ENCODE measurements around the gene ANKRD29. TPM values are rescaled to one million over a fixed set of nuclear protein-coding genes. Genes with fewer than 3 reads are reported as not detected.

The ANKRD29 gene
- total RNA-seq, 1 experiment from 2014 or later: 8.2 TPM

DNA sequence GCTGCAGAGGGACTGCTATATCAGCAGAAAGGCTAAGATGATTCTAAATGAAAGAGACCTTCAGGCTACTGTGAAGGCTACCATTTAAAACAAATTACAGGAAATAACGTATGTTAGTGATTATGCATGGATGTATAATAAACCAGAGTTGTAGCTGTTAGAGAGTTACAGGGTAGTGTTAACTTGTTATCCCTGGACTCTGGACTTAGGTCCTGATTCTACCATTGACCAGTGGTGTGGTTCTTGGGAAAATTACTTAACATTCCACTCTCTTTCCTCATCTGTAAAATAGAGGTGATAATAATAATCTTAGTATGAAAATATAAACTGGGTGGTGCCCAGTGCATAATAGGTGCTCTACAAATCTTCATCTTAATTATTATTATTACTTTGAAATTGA is 48.7 kb upstream of the ANKRD29 start:
- H3K4me3 Mint-ChIP-seq (ENCODE audit: unreplicated experiment): no peak overlapping the region
- H3K9me3 Mint-ChIP-seq (ENCODE audit: unreplicated experiment): no peaks in the 10 kb centered on the region
- Histone ChIP-seq H3K9me3 (no peaks in the 10 kb centered on the region), H3K4me3 (ENCODE audit: low read depth, low read length) (no peak overlapping the region), H3K4me1 (peaks cover 15% of the 10 kb centered on the region), H3K36me3 (ENCODE audit: control insufficient read depth, insufficient read depth, low read length) (no peaks in the 10 kb centered on the region), H3K27me3 (replicated peaks; ENCODE audit: control insufficient read depth, insufficient read depth, low read length) (no peaks in the 10 kb centered on the region)
- peaks cover 11% of the 10 kb centered on the region for H3K4me1 Mint-ChIP-seq (ENCODE audit: low read depth, unreplicated experiment)
- intact Hi-C loops (cut with micrococcal nuclease; ENCODE audit: unreplicated experiment): no loop called here
- ChIA-PET POLR2A (no interaction called here), CTCF (interaction anchor here (1.0 kb wide), 1 partner anchor 8 kb away, joined by 3 read pairs; no protein-coding TSS in a partner anchor)
- no TSS peak for BruUV-seq (replicated peaks)
- DNase-seq: no peak
- no peak overlapping the region for H3K27ac Mint-ChIP-seq (ENCODE audit: unreplicated experiment)
- no peaks in the 10 kb centered on the region for H3K27me3 Mint-ChIP-seq (ENCODE audit: insufficient read depth, unreplicated experiment)
- no peak for TF ChIP-seq CTCF (IDR thresholded peaks at IDR 0.05; ENCODE audit: insufficient read depth in 1 of 2, low read depth in 1 of 2, low read length in 1 of 2, severe bottlenecking in 1 of 2, unreplicated experiment in 1 of 2)
- peaks cover 25% of the 10 kb centered on the region for H3K36me3 Mint-ChIP-seq (ENCODE audit: insufficient read depth, unreplicated experiment)

DNA sequence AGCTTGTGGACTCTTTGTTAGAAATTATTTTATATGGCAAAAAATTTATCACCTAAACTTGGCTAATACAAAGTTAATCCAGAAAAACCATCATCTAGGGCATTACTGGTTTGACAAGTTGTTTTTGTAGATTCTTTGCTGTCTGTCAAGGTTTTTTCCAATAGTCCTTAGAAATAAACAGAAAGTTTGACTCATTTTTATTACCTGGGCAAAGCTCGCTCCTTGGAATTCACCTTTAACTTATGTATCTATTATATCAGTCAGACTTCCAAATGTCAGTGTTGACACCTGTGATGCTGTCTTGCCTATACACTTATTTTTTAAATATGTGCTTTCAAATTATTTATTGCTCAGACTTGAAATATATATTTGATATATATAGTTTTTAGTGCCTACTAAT is 48.2 kb upstream of the ANKRD29 start:
- TF ChIP-seq CTCF (IDR thresholded peaks at IDR 0.05; ENCODE audit: insufficient read depth in 1 of 2, low read depth in 1 of 2, low read length in 1 of 2, severe bottlenecking in 1 of 2, unreplicated experiment in 1 of 2): no peak
- no peak for DNase-seq
- peaks cover 25% of the 10 kb centered on the region for H3K36me3 Mint-ChIP-seq (ENCODE audit: insufficient read depth, unreplicated experiment)
- no peaks in the 10 kb centered on the region for H3K27me3 Mint-ChIP-seq (ENCODE audit: insufficient read depth, unreplicated experiment)
- no peak overlapping the region for H3K27ac Mint-ChIP-seq (ENCODE audit: unreplicated experiment)
- no peaks in the 10 kb centered on the region for H3K9me3 ChIP-seq
- no peaks in the 10 kb centered on the region for H3K36me3 ChIP-seq (ENCODE audit: control insufficient read depth, insufficient read depth, low read length)
- no peaks in the 10 kb centered on the region for H3K27me3 ChIP-seq (replicated peaks; ENCODE audit: control insufficient read depth, insufficient read depth, low read length)
- no peak overlapping the region for H3K4me3 ChIP-seq (ENCODE audit: low read depth, low read length)
- intact Hi-C loops (cut with micrococcal nuclease; ENCODE audit: unreplicated experiment): no loop called here
- ChIA-PET POLR2A (no interaction called here), CTCF (interaction anchor here (1.0 kb wide), 1 partner anchor 8 kb away, joined by 3 read pairs; no protein-coding TSS in a partner anchor)
- BruUV-seq (replicated peaks): no TSS peak
- H3K4me3 Mint-ChIP-seq (ENCODE audit: unreplicated experiment): no peak overlapping the region
- no peaks in the 10 kb centered on the region for H3K9me3 Mint-ChIP-seq (ENCODE audit: unreplicated experiment)
- H3K4me1 ChIP-seq: peaks cover 15% of the 10 kb centered on the region
- peaks cover 11% of the 10 kb centered on the region for H3K4me1 Mint-ChIP-seq (ENCODE audit: low read depth, unreplicated experiment)

- Mint-ChIP-seq H3K4me3 (ENCODE audit: unreplicated experiment) (no peak overlapping the region), H3K36me3 (ENCODE audit: insufficient read depth, unreplicated experiment) (peaks cover 22% of the 10 kb centered on the region), H3K9me3 (ENCODE audit: unreplicated experiment) (no peaks in the 10 kb centered on the region), H3K27ac (ENCODE audit: unreplicated experiment) (no peak overlapping the region), H3K4me1 (ENCODE audit: low read depth, unreplicated experiment) (peaks cover 6% of the 10 kb centered on the region), H3K27me3 (ENCODE audit: insufficient read depth, unreplicated experiment) (no peaks in the 10 kb centered on the region)
- Histone ChIP-seq H3K36me3 (ENCODE audit: control insufficient read depth, insufficient read depth, low read length) (no peaks in the 10 kb centered on the region), H3K4me3 (ENCODE audit: low read depth, low read length) (no peak overlapping the region), H3K9me3 (no peaks in the 10 kb centered on the region), H3K27me3 (replicated peaks; ENCODE audit: control insufficient read depth, insufficient read depth, low read length) (no peaks in the 10 kb centered on the region), H3K4me1 (peaks cover 13% of the 10 kb centered on the region)
- no peak for DNase-seq
- no peak for TF ChIP-seq CTCF (IDR thresholded peaks at IDR 0.05; ENCODE audit: insufficient read depth in 1 of 2, low read depth in 1 of 2, low read length in 1 of 2, severe bottlenecking in 1 of 2, unreplicated experiment in 1 of 2)
- no TSS peak for BruUV-seq (replicated peaks)
- ChIA-PET CTCF (no interaction called here), POLR2A (no interaction called here)
- intact Hi-C loops (cut with micrococcal nuclease; ENCODE audit: unreplicated experiment): no loop called here
Measured at GRCh38 chr18:23710068-23710527, 47.4 kb upstream of the ANKRD29 start.

Data from Caco-2 (cell line).